Nephron progenitor cell (in vitro differentiated cells): ENCODE measurements around the gene WDR59.
"Not testable (repeated sequence)": the region's sequence is repeated elsewhere in the genome, so short reads cannot be mapped to it uniquely, and the experiment has no call there.

Experiments
- DNase-seq: peaks from one replicate; pipeline ENCODE4 v3.0.0; 2021
- H3K27ac Mint-ChIP-seq: 2 replicates; pipeline ENCODE4 v1.8.0; 2021; ENCODE audit warnings: mild to moderate bottlenecking, moderate library complexity, mixed read lengths
- H3K27me3 Mint-ChIP-seq: 2 replicates; pipeline ENCODE4 v1.8.0; 2021; ENCODE audit warnings: mild to moderate bottlenecking, low read depth, mixed read lengths; ENCODE audit not compliant: poor library complexity
- H3K36me3 Mint-ChIP-seq: 2 replicates; pipeline ENCODE4 v1.8.0; 2021; ENCODE audit warnings: low read depth, mixed read lengths
- H3K4me1 Mint-ChIP-seq: 2 replicates; pipeline ENCODE4 v1.8.0; 2021; ENCODE audit warnings: mixed read lengths
- H3K4me3 Mint-ChIP-seq: 2 replicates; pipeline ENCODE4 v1.8.0; 2021; ENCODE audit warnings: mild to moderate bottlenecking, moderate library complexity, mixed read lengths
- H3K9me3 Mint-ChIP-seq: 2 replicates; pipeline ENCODE4 v1.8.0; 2021; ENCODE audit warnings: mild to moderate bottlenecking, moderate library complexity, mixed read lengths
- CTCF ChIP-seq: fragments of 200-600 bp; sonication (generic); IDR thresholded peaks from 2 replicates; pipeline ENCODE4 v1.5.0; 2021; ENCODE audit warnings: antibody characterized with exemption

Gene WDR59

GRCh38 chr16:75022567-75022966, 37.6 kb upstream of the WDR59 start:
- Mint-ChIP-seq H3K9me3 (peaks cover 38% of the 10 kb centered on the region), H3K36me3 (peaks cover 65% of the 10 kb centered on the region), H3K27ac (no peak overlapping the region), H3K4me3 (no peak overlapping the region), H3K27me3 (no peaks in the 10 kb centered on the region), H3K4me1 (peaks cover 27% of the 10 kb centered on the region)
- TF ChIP-seq CTCF = no peak
- DNase-seq = no peak

- peaks cover 29% of the 10 kb centered on the region for H3K4me1 Mint-ChIP-seq
- no peak for DNase-seq
- H3K9me3 Mint-ChIP-seq = peaks cover 38% of the 10 kb centered on the region
- H3K36me3 Mint-ChIP-seq = peaks cover 67% of the 10 kb centered on the region
- H3K27ac Mint-ChIP-seq = no peak overlapping the region
- H3K4me3 Mint-ChIP-seq = no peak overlapping the region
- H3K27me3 Mint-ChIP-seq = no peaks in the 10 kb centered on the region
- no peak for TF ChIP-seq CTCF
Observed at GRCh38 chr16:75021410-75021809, 36.5 kb upstream of the WDR59 start.

GRCh38 chr16:75019586-75019985, 34.7 kb upstream of the WDR59 start:
- Mint-ChIP-seq H3K9me3 (peaks cover 42% of the 10 kb centered on the region), H3K4me3 (no peak overlapping the region), H3K36me3 (peaks cover 74% of the 10 kb centered on the region), H3K27me3 (no peaks in the 10 kb centered on the region), H3K27ac (no peak overlapping the region), H3K4me1 (peaks cover 17% of the 10 kb centered on the region)
- no peak for DNase-seq
- no peak for TF ChIP-seq CTCF

GRCh38 chr16:75019007-75019406, 34.1 kb upstream of the WDR59 start:
- peaks cover 72% of the 10 kb centered on the region for H3K36me3 Mint-ChIP-seq
- TF ChIP-seq CTCF = no peak
- no peaks in the 10 kb centered on the region for H3K27me3 Mint-ChIP-seq
- no peak for DNase-seq
- no peak overlapping the region for H3K27ac Mint-ChIP-seq
- peaks cover 15% of the 10 kb centered on the region for H3K4me1 Mint-ChIP-seq
- H3K4me3 Mint-ChIP-seq = no peak overlapping the region
- H3K9me3 Mint-ChIP-seq = peaks cover 42% of the 10 kb centered on the region

GRCh38 chr16:75017670-75018525, 33.0 kb upstream of the WDR59 start:
- no peak for DNase-seq
- Mint-ChIP-seq H3K27me3 (no peaks in the 10 kb centered on the region), H3K36me3 (peaks cover 68% of the 10 kb centered on the region), H3K4me3 (no peak overlapping the region), H3K9me3 (peaks cover 40% of the 10 kb centered on the region), H3K4me1 (peaks cover 14% of the 10 kb centered on the region), H3K27ac (no peak overlapping the region)
- TF ChIP-seq CTCF = no peak

- Mint-ChIP-seq H3K9me3 (peaks cover 30% of the 10 kb centered on the region), H3K4me1 (peaks cover 23% of the 10 kb centered on the region), H3K36me3 (peaks cover 63% of the 10 kb centered on the region)
- H3K27me3 Mint-ChIP-seq, H3K4me3 Mint-ChIP-seq, DNase-seq, H3K27ac Mint-ChIP-seq: not testable (repeated sequence)
Observed at GRCh38 chr16:75016451-75017081, 31.6 kb upstream of the WDR59 start.
